Measurements from ENCODE around the gene ZFYVE26. TPM values are rescaled to one million over a fixed set of nuclear protein-coding genes. Genes with fewer than 3 reads are reported as not detected.

The ZFYVE26 gene
- total RNA-seq, 2 experiments from 2014 or later = 20.5 to 23.2 TPM

GRCh38 chr14:67733616-67734015 lies 82.8 kb downstream of the ZFYVE26 start:
- no peak for TF ChIP-seq CTCF (IDR thresholded peaks at IDR 0.05)
- Histone ChIP-seq H3K27ac (ENCODE audit: low read depth in 1 of 2, low read length in 2 of 2) (no peak overlapping the region), H3K27me3 (ENCODE audit: control insufficient read depth in 1 of 2, insufficient read depth in 2 of 2, low read length in 2 of 2) (no peaks in the 10 kb centered on the region), H3K4me3 (ENCODE audit: low read length) (no peak overlapping the region), H3K4me1 (ENCODE audit: insufficient read depth, low read length) (no peaks in the 10 kb centered on the region), H3K9me3 (ENCODE audit: control insufficient read depth in 1 of 2, insufficient read depth in 1 of 2, low read length in 2 of 2) (no peaks in the 10 kb centered on the region), H3K36me3 (ENCODE audit: insufficient read depth, low read length) (no peaks in the 10 kb centered on the region)
- ATAC-seq (ENCODE audit: poor library complexity) (no peak), DNase-seq (no peak)
- intact Hi-C loops (cut with DNase I, micrococcal nuclease) = no loop called here
- H3K27ac Mint-ChIP-seq = no peak overlapping the region
- ChIA-PET POLR2A (no interaction called here), CTCF (no interaction called here)
- H3K4me3 Mint-ChIP-seq = no peak overlapping the region
- no peaks in the 10 kb centered on the region for H3K27me3 Mint-ChIP-seq
- no peaks in the 10 kb centered on the region for H3K9me3 Mint-ChIP-seq
- peaks cover 4% of the 10 kb centered on the region for H3K36me3 Mint-ChIP-seq (ENCODE audit: low read depth)
- H3K4me1 Mint-ChIP-seq (ENCODE audit: low read depth) = no peaks in the 10 kb centered on the region

- Histone ChIP-seq H3K4me1 (ENCODE audit: insufficient read depth, low read length) (no peaks in the 10 kb centered on the region), H3K27me3 (ENCODE audit: control insufficient read depth in 1 of 2, insufficient read depth in 2 of 2, low read length in 2 of 2) (peaks cover 7 to 8% of the 10 kb centered on the region in 2 experiments), H3K9me3 (ENCODE audit: control insufficient read depth in 1 of 2, insufficient read depth in 1 of 2, low read length in 2 of 2) (no peaks in the 10 kb centered on the region), H3K27ac (ENCODE audit: low read depth in 1 of 2, low read length in 2 of 2) (no peak overlapping the region), H3K36me3 (ENCODE audit: insufficient read depth, low read length) (no peaks in the 10 kb centered on the region), H3K4me3 (ENCODE audit: low read length) (no peak overlapping the region)
- ChIA-PET CTCF (no interaction called here), POLR2A (no interaction called here)
- Mint-ChIP-seq H3K4me1 (ENCODE audit: low read depth) (no peaks in the 10 kb centered on the region), H3K9me3 (no peaks in the 10 kb centered on the region), H3K27me3 (peaks cover 17% of the 10 kb centered on the region), H3K27ac (no peak overlapping the region), H3K36me3 (ENCODE audit: low read depth) (peaks cover 4% of the 10 kb centered on the region), H3K4me3 (no peak overlapping the region)
- DNase-seq (no peak), ATAC-seq (ENCODE audit: poor library complexity) (no peak)
- intact Hi-C loops (cut with DNase I, micrococcal nuclease) = no loop called here
- no peak for TF ChIP-seq CTCF (IDR thresholded peaks at IDR 0.05)
These were observed 87.1 kb downstream of the ZFYVE26 start for GRCh38 chr14:67729072-67729885.

- H3K4me3 Mint-ChIP-seq = no peak overlapping the region
- POLR2A ChIA-PET = interaction anchor here (0.5 kb wide), 1 partner anchor 216 kb away, joined by 3 read pairs; no protein-coding TSS in a partner anchor
- H3K9me3 Mint-ChIP-seq = no peaks in the 10 kb centered on the region
- Histone ChIP-seq H3K9me3 (ENCODE audit: control insufficient read depth in 1 of 2, insufficient read depth in 1 of 2, low read length in 2 of 2) (no peaks in the 10 kb centered on the region), H3K27me3 (ENCODE audit: control insufficient read depth in 1 of 2, insufficient read depth in 2 of 2, low read length in 2 of 2) (peaks cover 15 to 16% of the 10 kb centered on the region in 2 experiments), H3K4me3 (ENCODE audit: low read length) (no peak overlapping the region), H3K36me3 (ENCODE audit: insufficient read depth, low read length) (no peaks in the 10 kb centered on the region), H3K27ac (ENCODE audit: low read depth in 1 of 2, low read length in 2 of 2) (no peak overlapping the region), H3K4me1 (ENCODE audit: insufficient read depth, low read length) (no peaks in the 10 kb centered on the region)
- H3K27me3 Mint-ChIP-seq = peaks cover 26% of the 10 kb centered on the region
- H3K36me3 Mint-ChIP-seq (ENCODE audit: low read depth) = peaks cover 4% of the 10 kb centered on the region
- CTCF ChIA-PET = no interaction called here
- no peaks in the 10 kb centered on the region for H3K4me1 Mint-ChIP-seq (ENCODE audit: low read depth)
- no peak for TF ChIP-seq CTCF (IDR thresholded peaks at IDR 0.05)
- ATAC-seq (ENCODE audit: poor library complexity) (no peak), DNase-seq (no peak)
- no peak overlapping the region for H3K27ac Mint-ChIP-seq
- intact Hi-C loops (cut with DNase I, micrococcal nuclease) = no loop called here
These were observed 88.1 kb downstream of the ZFYVE26 start for GRCh38 chr14:67728258-67728657.
